Esophagus muscularis mucosa (tissue), 4 donors: ENCODE measurements around the gene CNNM1. TPM values are rescaled to one million over a fixed set of nuclear protein-coding genes. Genes with fewer than 3 reads are reported as not detected.

Experiments used
- DNase-seq: peaks from one replicate; pipeline ENCODE4 v3.0.0-alpha.2; 2017; ENCODE audit errors: extremely low spot score
- H3K27ac ChIP-seq, 4 donors: fragments of 200-600 bp; sonication (generic); replicated peaks in 1 of 4; 1 replicate in 3 of 4; 2 replicates in 1 of 4; pipeline ENCODE4 v1.5.1; 2016 to 2019; ENCODE audit warnings: mild to moderate bottlenecking in 1 of 4
- H3K27me3 ChIP-seq, 4 donors: fragments of 200-600 bp; sonication (generic); one replicate each; pipeline versions ENCODE4 v1.5.1 to v1.6.0; 2016 to 2019
- H3K36me3 ChIP-seq, 4 donors: fragments of 200-600 bp; sonication (generic); one replicate each; pipeline ENCODE4 v1.5.1; 2016 to 2019
- H3K4me1 ChIP-seq, 4 donors: fragments of 200-600 bp; sonication (generic); one replicate each; pipeline ENCODE4 v1.5.1; 2016 to 2019
- H3K4me3 ChIP-seq, 4 donors: fragments of 200-600 bp; sonication (generic); 1 replicate in 2 of 4; 2 replicates in 2 of 4; pipeline ENCODE4 v1.5.1; 2016 to 2019; ENCODE audit warnings: mild to moderate bottlenecking in 4 of 4, moderate library complexity in 1 of 4
- H3K9me3 ChIP-seq, 4 donors: fragments of 200-600 bp; sonication (generic); 1 replicate in 3 of 4; 2 replicates in 1 of 4; pipeline ENCODE4 v1.5.1; 2016 to 2019
- EP300 ChIP-seq: sonication (generic); formaldehyde crosslinking; IDR thresholded peaks from one replicate; pipeline ENCODE4 v1.6.1; 2017; ENCODE audit warnings: antibody characterized with exemption
- POLR2A ChIP-seq: fragments of 450-650 bp; IDR thresholded peaks from one replicate; pipeline ENCODE4 v1.6.1; 2017; ENCODE audit warnings: antibody characterized with exemption, moderate library complexity, mild to moderate bottlenecking, low read depth
- POLR2AphosphoS5 ChIP-seq, 2 donors: sonication (generic); formaldehyde crosslinking; IDR thresholded peaks; one replicate each; pipeline ENCODE4 v1.6.1; 2017; ENCODE audit warnings: antibody characterized with exemption in 2 of 2
- WGBS: methylation state at CpG from one replicate; pipeline ENCODE4 v1.1.5; 2018; 5-methylcytosine and 5-hydroxymethylcytosine counted together
- intact Hi-C: fragments of 100-400 bp; cut with DNase I; formaldehyde crosslinking; loops from one replicate; pipeline ENCODE4 v1.15.1; 2023
- total RNA-seq, 4 donors: library from RNA; depleted of rRNA; stranded (reverse); fragments of >200 nt; gene quantifications; one replicate each; pipeline versions ENCODE4 v1.1.0 to v1.2.1, GENCODE V29; 2016
- TF ChIP-seq, protein P1 (sequence below), 3 experiments: fragments of 200-600 bp in 2 of 3; fragments of 450-650 bp in 1 of 3; sonication (generic) in 2 of 3; IDR thresholded peaks; one replicate each; pipeline ENCODE4 v1.5.1; 2017 to 2019; ENCODE audit warnings: antibody characterized with exemption in 3 of 3, mild to moderate bottlenecking in 2 of 3, moderate library complexity in 1 of 3

CNNM1 gene
- total RNA-seq, 4 donors from 2014 or later: 1.7 to 3.4 (median 2.7) TPM

- H3K27ac ChIP-seq: no peak overlapping the region
- no peaks in the 10 kb centered on the region for H3K9me3 ChIP-seq
- H3K4me1 ChIP-seq: no peaks in the 10 kb centered on the region
- H3K4me3 ChIP-seq: no peak overlapping the region
- DNase-seq: no peak
- intact Hi-C loops: no loop called here
- peaks cover 0 to 8% (median 0%) of the 10 kb centered on the region in 4 donors for H3K36me3 ChIP-seq
- TF ChIP-seq, protein P1, sequence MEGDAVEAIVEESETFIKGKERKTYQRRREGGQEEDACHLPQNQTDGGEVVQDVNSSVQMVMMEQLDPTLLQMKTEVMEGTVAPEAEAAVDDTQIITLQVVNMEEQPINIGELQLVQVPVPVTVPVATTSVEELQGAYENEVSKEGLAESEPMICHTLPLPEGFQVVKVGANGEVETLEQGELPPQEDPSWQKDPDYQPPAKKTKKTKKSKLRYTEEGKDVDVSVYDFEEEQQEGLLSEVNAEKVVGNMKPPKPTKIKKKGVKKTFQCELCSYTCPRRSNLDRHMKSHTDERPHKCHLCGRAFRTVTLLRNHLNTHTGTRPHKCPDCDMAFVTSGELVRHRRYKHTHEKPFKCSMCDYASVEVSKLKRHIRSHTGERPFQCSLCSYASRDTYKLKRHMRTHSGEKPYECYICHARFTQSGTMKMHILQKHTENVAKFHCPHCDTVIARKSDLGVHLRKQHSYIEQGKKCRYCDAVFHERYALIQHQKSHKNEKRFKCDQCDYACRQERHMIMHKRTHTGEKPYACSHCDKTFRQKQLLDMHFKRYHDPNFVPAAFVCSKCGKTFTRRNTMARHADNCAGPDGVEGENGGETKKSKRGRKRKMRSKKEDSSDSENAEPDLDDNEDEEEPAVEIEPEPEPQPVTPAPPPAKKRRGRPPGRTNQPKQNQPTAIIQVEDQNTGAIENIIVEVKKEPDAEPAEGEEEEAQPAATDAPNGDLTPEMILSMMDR (IDR thresholded peaks at IDR 0.05): no peak
- TF ChIP-seq POLR2A: no peak
- no peak for TF ChIP-seq EP300
- TF ChIP-seq POLR2AphosphoS5 (IDR thresholded peaks at IDR 0.05): no peak
- no peaks in the 10 kb centered on the region for H3K27me3 ChIP-seq
- WGBS: 90% methylated on average over 1 of the region's 1 CpG
Measured at GRCh38 chr10:99353182-99353581, 24.0 kb downstream of the CNNM1 start.

GRCh38 chr10:99357691-99358090, 28.5 kb downstream of the CNNM1 start:
- WGBS: 69% methylated on average over 3 of the region's 3 CpGs
- H3K9me3 ChIP-seq: no peaks in the 10 kb centered on the region
- H3K4me1 ChIP-seq: no peaks in the 10 kb centered on the region

DNA sequence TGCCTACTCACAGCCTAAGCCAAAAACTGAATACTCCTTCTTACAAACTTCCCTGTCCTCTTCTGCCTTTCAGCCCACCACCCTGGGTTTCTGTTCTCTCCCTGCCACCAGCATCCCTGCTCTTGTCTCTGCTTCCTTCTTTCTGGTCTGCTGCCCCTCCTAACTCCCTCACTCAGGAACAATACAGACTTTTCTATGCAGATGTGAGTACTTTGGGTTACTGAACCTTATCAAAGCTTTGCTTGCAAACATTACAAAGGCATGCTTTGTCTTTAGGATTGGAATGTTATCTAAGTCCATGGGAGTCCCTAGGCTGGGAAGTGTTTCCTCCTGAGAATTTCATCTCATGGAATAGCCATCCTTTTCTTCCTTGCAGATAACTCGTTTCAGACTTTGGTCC, 28.9 kb downstream of the CNNM1 start:
- no peak for DNase-seq
- intact Hi-C loops: no loop called here
- Histone ChIP-seq H3K4me3 (no peak overlapping the region), H3K36me3 (peaks cover 0 to 21% (median 3%) of the 10 kb centered on the region in 4 donors), H3K27me3 (no peaks in the 10 kb centered on the region), H3K9me3 (no peaks in the 10 kb centered on the region), H3K27ac (no peak overlapping the region), H3K4me1 (no peaks in the 10 kb centered on the region)
- 84% methylated on average over 1 of the region's 1 CpG for WGBS
- TF ChIP-seq, protein P1 (IDR thresholded peaks at IDR 0.05): no peak
- no peak for TF ChIP-seq POLR2AphosphoS5 (IDR thresholded peaks at IDR 0.05)
- no peak for TF ChIP-seq POLR2A
- no peak for TF ChIP-seq EP300

More at GRCh38 chr10:99357691-99358090, 28.5 kb downstream of the CNNM1 start:
- no peak overlapping the region for H3K27ac ChIP-seq
- TF ChIP-seq POLR2AphosphoS5 (IDR thresholded peaks at IDR 0.05) (no peak), EP300 (no peak), POLR2A (no peak)
- TF ChIP-seq, protein P1 (IDR thresholded peaks at IDR 0.05): no peak
- intact Hi-C loops: no loop called here
- no peaks in the 10 kb centered on the region for H3K27me3 ChIP-seq
- no peak overlapping the region for H3K4me3 ChIP-seq
- DNase-seq: no peak
- H3K36me3 ChIP-seq: peaks cover 0 to 19% (median 2%) of the 10 kb centered on the region in 4 donors

- intact Hi-C loops: no loop called here
Measured at GRCh38 chr10:99360934-99361333, 31.8 kb downstream of the CNNM1 start.

More at GRCh38 chr10:99360934-99361333, 31.8 kb downstream of the CNNM1 start:
- no peak for DNase-seq
- H3K4me1 ChIP-seq: no peaks in the 10 kb centered on the region
- 72% methylated on average over 5 of the region's 5 CpGs for WGBS
- H3K36me3 ChIP-seq: peaks cover 0 to 21% (median 3%) of the 10 kb centered on the region in 4 donors
- no peak overlapping the region for H3K27ac ChIP-seq
- no peak for TF ChIP-seq POLR2AphosphoS5 (IDR thresholded peaks at IDR 0.05)
- no peak for TF ChIP-seq POLR2A
- TF ChIP-seq, protein P1 (IDR thresholded peaks at IDR 0.05): no peak
- TF ChIP-seq EP300: no peak
- no peaks in the 10 kb centered on the region for H3K9me3 ChIP-seq
- no peak overlapping the region for H3K4me3 ChIP-seq
- H3K27me3 ChIP-seq: no peaks in the 10 kb centered on the region
